Tibial nerve (tissue), 3 donors: ENCODE results near the gene YWHAG.

Experiments used
- POLR2A ChIP-seq, 2 donors: fragments of 450-650 bp; IDR thresholded peaks; one replicate each; pipeline ENCODE4 v1.6.1; 2017; ENCODE audit warnings: antibody characterized with exemption in 2 of 2, mild to moderate bottlenecking in 2 of 2, moderate library complexity in 2 of 2
- TF ChIP-seq, protein P1 (sequence below), 5 experiments: fragments of 200-600 bp in 3 of 5; fragments of 450-650 bp in 2 of 5; sonication (generic) in 3 of 5; IDR thresholded peaks; one replicate each; pipeline ENCODE4 v1.5.1; 2016 to 2019; ENCODE audit warnings: antibody characterized with exemption in 5 of 5, mild to moderate bottlenecking in 3 of 5, moderate library complexity in 2 of 5

DNA sequence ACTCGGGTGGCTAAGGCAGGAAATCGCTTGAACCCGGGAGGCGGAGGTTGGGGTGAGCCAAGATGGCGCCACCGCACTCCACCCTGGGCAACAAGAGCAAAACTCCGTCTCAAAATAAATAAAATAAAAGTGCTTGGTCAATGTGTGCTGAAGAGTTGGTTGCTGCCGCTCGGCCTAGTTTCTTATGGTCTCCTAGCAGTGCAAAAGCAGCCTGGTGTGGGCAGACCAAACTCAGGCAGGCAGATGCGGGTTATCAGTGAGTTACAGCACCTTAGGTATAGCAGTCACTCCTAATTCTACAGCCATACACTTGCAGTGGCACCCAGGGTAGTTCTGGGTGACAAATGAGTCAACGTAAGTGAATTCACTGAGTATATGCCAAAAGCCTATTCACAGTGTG lies 33.7 kb downstream of the YWHAG start:
- TF ChIP-seq POLR2A (IDR thresholded peaks at IDR 0.05): no peak
- TF ChIP-seq, protein P1, sequence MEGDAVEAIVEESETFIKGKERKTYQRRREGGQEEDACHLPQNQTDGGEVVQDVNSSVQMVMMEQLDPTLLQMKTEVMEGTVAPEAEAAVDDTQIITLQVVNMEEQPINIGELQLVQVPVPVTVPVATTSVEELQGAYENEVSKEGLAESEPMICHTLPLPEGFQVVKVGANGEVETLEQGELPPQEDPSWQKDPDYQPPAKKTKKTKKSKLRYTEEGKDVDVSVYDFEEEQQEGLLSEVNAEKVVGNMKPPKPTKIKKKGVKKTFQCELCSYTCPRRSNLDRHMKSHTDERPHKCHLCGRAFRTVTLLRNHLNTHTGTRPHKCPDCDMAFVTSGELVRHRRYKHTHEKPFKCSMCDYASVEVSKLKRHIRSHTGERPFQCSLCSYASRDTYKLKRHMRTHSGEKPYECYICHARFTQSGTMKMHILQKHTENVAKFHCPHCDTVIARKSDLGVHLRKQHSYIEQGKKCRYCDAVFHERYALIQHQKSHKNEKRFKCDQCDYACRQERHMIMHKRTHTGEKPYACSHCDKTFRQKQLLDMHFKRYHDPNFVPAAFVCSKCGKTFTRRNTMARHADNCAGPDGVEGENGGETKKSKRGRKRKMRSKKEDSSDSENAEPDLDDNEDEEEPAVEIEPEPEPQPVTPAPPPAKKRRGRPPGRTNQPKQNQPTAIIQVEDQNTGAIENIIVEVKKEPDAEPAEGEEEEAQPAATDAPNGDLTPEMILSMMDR (IDR thresholded peaks at IDR 0.05): no peak
